Activated CD4-positive, CD25-positive, alpha-beta regulatory T cell treated with anti-CD3 and anti-CD28 coated beads, Interleukin-2, amount 50 U/mL, for 72 hours (primary cell): Measurements from ENCODE around the gene HSPA12B.

Source experiments
- DNase-seq: peaks from one replicate; pipeline ENCODE4 v3.0.0; 2021

HSPA12B gene

GRCh38 chr20:3749689-3750531 is 17.4 kb downstream of the HSPA12B start:
- peak; percentile 55 for DNase-seq

- no peak for DNase-seq
Measured at GRCh38 chr20:3751305-3751674, 18.8 kb downstream of the HSPA12B start.

- peak; percentile 68 for DNase-seq
Measured at GRCh38 chr20:3751675-3752385, 19.3 kb downstream of the HSPA12B start.

DNA sequence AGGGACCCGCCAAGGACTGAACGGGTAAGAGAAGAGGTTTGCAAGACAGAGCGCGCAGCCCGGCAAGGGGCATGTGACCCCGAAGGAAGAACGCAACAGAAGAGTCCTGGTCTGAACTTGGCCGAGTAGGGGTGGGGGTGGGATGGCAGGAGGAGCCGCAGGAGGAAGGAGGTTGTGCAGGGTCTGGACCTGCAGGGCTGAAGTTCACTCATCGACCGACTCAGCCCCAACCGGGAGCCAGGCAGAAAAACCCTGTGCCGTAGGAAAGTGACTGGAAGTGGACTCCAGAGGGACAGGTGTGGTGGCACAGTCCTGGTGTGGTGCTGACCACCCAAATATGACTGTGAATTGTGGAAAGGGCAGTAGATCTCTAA is 19.9 kb downstream of the HSPA12B start:
- no peak for DNase-seq

DNA sequence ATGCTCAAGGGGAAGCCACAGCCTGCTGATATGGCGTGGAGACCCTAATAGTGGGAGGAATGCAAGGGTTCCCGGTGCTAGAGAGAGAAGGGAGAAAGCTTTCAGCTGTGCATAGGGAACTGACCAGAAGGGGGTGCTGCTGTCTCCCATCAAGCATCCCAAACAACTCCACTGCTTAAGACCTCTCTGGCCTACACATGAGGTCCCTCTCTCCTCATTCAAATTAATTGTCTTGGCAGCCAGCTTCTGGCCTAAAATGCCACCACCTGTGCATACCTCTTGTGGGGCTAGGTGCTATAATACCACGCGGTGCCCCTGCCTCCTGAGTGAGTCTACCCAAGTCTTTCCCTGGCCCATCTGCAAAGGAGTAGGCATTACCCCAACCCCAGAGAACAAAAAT is 20.6 kb downstream of the HSPA12B start:
- peak; percentile 50 for DNase-seq

DNA sequence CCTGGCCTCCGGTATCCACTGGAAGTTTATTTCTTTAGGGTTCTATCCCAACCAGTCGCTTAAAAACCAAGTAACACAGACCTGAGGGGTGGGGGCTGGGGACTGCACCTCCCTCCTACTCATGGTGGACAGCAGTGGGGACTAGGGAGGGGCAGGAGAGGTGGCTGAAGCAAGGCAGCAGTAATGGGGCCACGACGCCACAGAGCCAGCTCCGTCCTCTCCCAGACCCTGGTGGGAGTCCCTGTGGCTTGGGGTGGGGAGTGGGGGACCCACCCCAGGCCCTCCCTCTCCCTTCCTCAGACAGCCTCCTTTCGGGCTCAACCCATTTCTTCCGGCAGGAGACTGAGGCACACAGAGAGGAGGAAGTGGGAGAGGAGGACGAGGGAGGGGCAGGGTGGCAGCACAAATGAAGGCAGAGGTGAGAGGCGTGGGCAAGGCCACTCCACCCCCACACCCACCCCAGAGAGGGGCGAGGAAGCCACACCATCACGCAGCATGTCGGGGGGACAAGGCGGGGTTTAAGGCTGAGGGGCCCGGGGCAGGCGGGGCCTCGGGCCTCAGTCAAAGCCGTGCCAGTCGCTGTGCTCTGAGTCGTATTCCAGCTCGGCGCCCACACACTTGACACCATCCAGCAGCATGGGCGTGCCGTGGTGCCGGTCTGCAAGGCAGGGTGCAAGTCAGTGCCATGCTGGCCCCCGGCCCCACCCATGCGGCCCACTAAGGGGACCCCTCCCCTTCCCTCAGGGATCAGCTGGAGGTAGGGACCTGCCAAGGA is 21.2 kb downstream of the HSPA12B start:
- DNase-seq: no peak

DNA sequence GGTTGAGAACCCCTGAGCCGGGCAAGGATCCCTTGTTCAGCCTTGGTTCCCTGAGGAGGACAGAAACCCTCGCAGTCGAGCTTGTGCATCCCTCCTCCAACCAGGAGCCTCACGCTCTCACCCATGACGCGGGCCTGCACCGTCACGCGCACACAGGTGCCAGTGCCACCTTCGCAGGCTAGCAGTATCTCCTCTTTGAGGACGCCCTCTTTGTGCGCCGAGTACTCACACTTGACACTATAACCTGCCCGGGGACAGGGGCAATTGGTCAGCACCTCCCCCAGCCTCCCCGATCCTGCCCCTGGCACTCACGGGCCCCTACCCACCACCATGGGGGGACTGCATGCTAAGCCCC is 21.8 kb downstream of the HSPA12B start:
- no peak for DNase-seq

DNA sequence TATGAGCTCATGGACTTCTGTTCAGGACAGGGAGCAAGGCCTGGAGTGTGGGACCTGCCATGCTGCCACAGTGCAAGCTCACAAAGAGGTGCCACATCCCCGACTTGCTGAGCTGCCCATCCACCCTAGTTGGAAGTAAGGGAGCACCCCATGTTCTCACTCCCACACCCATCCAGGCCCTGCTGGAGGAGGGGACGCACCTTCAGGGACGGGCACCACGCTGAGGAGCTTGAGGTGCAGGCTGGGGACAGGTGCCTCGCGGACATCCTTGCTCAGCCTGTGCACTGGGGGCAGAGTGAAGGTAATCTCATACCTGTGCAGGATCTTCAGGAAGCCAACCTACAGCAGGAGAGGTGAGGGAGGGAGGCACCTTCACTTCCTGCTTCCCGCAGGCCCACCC is 22.8 kb downstream of the HSPA12B start:
- DNase-seq: no peak

- DNase-seq: no peak
Measured at GRCh38 chr20:3755814-3756480, 23.5 kb downstream of the HSPA12B start.

DNA sequence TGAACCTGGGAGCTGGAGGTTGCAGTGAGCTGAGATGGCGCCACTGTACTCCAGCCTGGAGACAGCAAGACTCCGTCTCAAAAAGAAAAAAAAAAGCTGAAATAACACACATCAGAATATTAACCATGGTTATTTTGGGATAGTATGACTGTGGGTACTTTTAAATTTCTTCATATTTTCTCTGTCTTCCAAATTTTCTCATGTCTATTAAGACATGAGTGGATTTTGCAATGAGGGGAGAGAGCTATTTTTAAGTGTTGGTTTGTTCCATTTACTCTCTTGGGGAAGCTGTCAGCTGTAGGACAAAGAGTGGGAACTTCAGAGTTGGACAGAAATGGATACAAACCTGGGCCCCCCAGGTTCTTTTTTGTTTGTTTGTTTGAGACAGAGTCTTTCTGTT is 24.8 kb downstream of the HSPA12B start:
- DNase-seq: no peak

- no peak for DNase-seq
Measured at GRCh38 chr20:3758566-3758965, 26.1 kb downstream of the HSPA12B start.

DNA sequence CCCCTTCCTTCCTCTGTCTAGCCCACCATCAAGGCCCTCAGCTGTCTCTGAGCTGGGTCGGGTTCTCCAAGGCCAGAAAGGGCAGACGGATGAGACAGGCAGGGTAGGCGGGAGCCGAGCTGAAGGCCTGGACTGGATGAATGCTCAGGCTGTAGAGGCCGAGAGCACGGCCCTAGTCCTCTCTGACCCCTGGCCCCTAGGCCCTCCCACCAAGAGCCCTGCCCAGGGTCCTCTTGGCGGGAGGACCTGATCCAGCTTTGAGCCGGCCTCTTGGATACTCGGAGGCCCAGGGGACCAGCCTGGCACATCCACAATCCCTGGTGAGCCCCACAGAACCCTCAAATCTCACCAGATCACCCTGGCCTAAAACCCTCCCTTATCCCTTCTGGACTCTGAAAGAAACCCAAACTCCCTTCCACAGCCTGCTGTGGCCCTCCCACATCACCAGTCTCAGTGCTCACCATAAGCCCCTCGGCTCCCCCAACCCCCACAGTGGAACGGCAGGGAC is 26.9 kb downstream of the HSPA12B start:
- DNase-seq: no peak

DNA sequence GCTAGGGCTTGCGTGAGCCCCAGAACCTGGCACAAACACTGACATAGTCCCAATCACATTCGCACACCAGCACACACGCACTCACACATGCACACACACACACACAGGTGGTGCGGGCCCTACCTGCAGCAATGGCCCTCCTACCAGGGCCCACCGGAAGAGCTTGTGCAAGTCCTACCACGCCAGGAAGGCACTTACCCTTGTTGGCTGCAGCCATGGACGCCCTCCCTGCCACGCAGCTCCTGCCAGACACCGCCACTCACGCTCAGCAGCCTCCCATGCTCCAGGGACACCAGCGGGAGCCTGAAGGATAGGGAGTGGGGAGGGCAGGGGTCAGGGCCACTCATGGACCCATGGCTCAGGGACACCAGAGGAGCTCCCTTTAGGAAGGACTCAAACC is 27.4 kb downstream of the HSPA12B start:
- no peak for DNase-seq

DNA sequence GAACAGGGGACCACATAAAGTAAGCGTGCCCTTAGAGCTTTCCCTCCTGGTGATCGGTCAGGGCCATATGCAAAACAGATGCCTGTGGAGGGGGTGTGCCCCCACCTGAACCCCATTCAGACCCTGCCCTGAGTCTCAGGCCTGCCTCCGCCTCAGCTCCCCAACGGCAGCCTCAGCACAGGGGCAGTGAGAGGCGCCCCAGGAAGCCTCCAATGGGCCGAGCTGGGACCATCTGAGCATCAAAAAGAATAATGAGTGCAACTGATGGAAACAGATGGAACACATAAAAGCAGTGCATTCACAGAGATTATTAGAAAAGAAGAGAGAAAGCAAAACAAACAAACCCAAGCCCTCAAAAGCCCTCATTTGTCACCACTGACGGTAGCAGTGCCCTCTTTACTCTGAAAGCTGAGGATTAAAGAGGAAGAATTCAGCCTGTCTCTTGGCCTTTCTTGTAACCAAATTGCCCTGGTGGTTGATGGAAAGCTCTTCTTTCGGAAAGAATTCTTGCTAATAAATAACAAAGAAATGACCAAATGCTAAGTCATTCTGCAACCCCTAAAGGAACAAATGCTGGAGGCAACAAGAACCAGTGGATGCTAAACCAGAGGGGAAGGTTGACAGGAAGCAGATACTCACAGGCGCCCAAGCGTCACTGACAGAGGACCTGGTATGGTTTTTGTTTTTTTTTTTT is 28.3 kb downstream of the HSPA12B start:
- DNase-seq: no peak

DNA sequence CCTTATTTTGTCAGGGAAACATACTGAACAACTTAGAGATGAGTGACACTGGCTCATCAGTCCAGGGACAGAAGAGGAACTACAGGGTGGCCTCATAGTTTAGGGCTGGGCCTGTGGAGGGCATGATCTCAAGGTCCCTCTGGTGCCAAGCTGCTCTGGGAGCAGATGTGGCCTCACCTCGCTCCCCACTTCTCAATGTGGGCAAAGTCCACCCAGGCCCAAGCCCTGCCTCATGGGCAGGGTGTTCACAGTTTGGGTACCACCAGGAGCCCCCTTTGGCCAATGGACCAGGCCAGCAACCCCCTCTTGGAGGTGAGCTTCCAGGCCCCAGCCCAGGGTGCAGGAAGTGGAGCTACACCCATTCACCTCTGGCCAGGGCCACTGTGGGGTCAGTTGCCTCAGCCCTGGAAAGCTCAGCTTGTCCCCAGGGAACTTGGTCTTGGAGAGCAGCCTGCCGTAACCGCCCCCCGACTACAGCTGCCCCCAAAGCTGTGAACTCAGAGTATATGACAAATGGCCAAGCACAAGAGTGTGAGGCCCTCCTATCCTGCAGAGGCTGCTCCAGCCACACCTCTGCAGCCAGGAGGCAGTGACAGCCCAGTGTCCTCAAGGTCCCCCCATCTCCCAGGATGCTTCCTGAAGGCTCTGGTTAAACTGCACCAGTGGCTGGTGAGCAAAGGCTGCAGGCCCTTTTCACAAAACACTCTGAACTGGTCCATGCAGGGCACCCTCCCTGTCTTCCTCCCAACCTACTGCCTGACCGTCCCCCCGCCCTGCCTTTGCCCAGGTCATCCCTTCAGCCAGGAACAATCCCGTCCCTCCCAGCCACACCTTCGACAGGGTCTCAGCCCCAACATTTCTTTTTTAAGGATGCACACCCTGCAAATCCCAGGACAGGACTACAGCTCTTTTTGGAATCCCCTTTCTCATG is 31.5 kb downstream of the HSPA12B start:
- DNase-seq: no peak

- DNase-seq: no peak
Measured at GRCh38 chr20:3764659-3765058, 32.2 kb downstream of the HSPA12B start.

GRCh38 chr20:3765171-3765882 is 32.8 kb downstream of the HSPA12B start:
- no peak for DNase-seq

DNA sequence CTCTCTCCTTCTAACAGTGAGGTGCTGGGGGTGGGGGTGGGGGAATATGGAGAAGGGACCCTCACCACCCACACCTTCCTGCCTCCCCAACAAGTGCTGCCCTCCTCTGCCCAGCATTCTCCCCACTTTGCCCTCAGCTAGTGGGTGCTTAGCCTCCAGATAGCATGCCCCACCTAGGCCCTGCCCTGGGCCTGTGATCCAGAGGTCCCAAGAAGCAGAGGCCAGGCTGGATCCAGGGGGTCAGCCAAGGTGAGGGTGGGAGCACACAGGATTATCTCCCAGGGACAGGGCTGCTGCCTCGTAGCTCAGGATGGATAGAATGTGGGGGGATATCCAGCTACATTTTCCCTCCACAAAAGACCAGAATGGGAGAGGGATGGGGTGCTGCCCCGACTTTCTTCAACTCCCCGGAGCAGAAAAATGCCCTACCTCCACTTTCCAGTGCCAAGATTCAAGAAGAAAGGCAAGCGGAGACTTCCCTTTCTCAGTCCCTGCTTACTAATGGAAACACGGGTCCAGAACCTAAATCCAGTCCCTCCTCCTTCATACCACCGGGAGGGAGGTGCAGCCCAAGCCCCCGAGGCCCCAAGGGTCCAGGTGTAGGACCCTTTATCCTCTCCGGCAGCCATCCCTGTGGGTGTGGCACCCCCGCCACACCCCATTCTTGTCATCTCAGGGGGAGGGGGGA is 34.1 kb downstream of the HSPA12B start:
- DNase-seq: no peak

GRCh38 chr20:3767110-3767426 is 34.6 kb downstream of the HSPA12B start:
- DNase-seq: no peak
